GM12891 (cell line): Measurements from ENCODE around the gene PARP2.

Experiments
- PAX5 ChIP-seq: IDR thresholded peaks from 2 replicates; pipeline ENCODE4 v1.6.1; 2011; ENCODE audit warnings: low read length, moderate library complexity, mild to moderate bottlenecking; ENCODE audit not compliant: insufficient read depth, severe bottlenecking
- POLR2A ChIP-seq: IDR thresholded peaks from 2 replicates; pipeline ENCODE4 v1.6.1; 2011; ENCODE audit warnings: low read depth, low read length, control low read depth
- POLR2AphosphoS5 ChIP-seq: IDR thresholded peaks from 2 replicates; pipeline ENCODE4 v1.6.1; 2011; ENCODE audit warnings: low read depth, low read length, control low read depth
- TAF1 ChIP-seq: IDR thresholded peaks from 2 replicates; pipeline ENCODE4 v1.6.1; 2011; ENCODE audit warnings: low read depth, low read length, control low read depth

GRCh38 chr14:20382526-20382925 is 39.1 kb downstream of the PARP2 start:
- TF ChIP-seq TAF1 (no peak), POLR2A (no peak), PAX5 (no peak), POLR2AphosphoS5 (no peak)
